ENCODE data around the gene RFT1. TPM values are rescaled to one million over a fixed set of nuclear protein-coding genes. Genes with fewer than 3 reads are reported as not detected.

RFT1 gene
- total and polyA plus RNA-seq, 2 of the 13 experiments (the other 11 are each of a cell fraction or from before 2014, with no cell fraction given), result 23.2 to 37.0 TPM

DNA sequence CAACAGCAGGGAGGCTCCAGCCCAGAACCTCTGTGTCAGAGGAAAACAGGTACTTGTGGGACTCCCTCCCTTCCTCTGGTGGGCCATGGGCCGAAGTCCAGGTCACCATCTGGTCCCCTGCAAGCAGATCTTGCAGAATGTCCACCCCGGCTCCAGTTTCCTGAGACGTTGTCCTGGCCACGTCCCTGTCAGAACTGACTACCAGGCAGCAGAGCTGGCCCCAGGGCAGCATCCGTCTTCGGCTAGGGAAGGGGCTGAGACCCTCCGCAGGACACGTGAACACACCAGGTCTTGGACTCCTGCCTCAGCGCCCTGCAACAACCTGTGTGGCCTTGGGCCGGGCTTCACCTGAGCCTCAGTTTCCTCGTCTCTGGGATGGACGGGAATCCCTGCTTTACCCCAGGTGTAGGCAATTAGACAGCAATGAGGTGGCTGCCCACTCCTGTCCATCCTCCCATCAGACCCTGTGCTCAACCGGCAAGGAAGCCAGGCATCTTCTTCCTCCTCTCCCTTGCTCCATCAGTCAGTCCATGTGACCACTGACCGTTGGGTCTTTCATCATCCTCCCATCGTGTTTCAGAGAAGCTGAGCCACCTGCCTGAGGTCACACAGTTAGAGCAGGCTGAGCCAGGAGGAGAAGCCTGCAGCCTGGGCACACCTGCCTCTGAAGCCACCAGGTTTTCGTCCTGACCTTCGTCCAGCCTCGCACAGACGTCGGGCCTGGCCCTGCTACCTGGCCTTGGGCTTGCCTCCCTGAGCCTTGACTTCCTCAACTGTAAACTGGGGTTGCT is 21.8 kb upstream of the RFT1 start (continued):
- no peak for TF ChIP-seq ATF7-NPFF (CRISPR knock-in tag; IDR thresholded peaks at IDR 0.05; ENCODE audit: low read depth)
- no peak for TF ChIP-seq ZNF446 (CRISPR knock-in tag; IDR thresholded peaks at IDR 0.05)
- no peak for TF ChIP-seq ZNF17 (CRISPR knock-in tag; IDR thresholded peaks at IDR 0.05)
- TF ChIP-seq YEATS2 (CRISPR knock-in tag; IDR thresholded peaks at IDR 0.05; ENCODE audit: borderline replicate concordance), result no peak
- no peak for TF ChIP-seq NFE2L1 (CRISPR knock-in tag; IDR thresholded peaks at IDR 0.05; ENCODE audit: borderline replicate concordance)
- TF ChIP-seq, protein P1, sequence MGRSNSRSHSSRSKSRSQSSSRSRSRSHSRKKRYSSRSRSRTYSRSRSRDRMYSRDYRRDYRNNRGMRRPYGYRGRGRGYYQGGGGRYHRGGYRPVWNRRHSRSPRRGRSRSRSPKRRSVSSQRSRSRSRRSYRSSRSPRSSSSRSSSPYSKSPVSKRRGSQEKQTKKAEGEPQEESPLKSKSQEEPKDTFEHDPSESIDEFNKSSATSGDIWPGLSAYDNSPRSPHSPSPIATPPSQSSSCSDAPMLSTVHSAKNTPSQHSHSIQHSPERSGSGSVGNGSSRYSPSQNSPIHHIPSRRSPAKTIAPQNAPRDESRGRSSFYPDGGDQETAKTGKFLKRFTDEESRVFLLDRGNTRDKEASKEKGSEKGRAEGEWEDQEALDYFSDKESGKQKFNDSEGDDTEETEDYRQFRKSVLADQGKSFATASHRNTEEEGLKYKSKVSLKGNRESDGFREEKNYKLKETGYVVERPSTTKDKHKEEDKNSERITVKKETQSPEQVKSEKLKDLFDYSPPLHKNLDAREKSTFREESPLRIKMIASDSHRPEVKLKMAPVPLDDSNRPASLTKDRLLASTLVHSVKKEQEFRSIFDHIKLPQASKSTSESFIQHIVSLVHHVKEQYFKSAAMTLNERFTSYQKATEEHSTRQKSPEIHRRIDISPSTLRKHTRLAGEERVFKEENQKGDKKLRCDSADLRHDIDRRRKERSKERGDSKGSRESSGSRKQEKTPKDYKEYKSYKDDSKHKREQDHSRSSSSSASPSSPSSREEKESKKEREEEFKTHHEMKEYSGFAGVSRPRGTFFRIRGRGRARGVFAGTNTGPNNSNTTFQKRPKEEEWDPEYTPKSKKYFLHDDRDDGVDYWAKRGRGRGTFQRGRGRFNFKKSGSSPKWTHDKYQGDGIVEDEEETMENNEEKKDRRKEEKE (IDR thresholded peaks at IDR 0.05), result no peak
- no peak for TF ChIP-seq ATRX (CRISPR knock-in tag; IDR thresholded peaks at IDR 0.05; ENCODE audit: borderline replicate concordance)
- no peak for TF ChIP-seq HMG20B (CRISPR knock-in tag; conservative IDR thresholded peaks at IDR 0.05)
- TF ChIP-seq NCOA2 (CRISPR knock-in tag; IDR thresholded peaks at IDR 0.05), result no peak
- TF ChIP-seq NRL (CRISPR knock-in tag; IDR thresholded peaks at IDR 0.05; ENCODE audit: borderline replicate concordance), result 0 out of 2 replicates have a peak, but pooled peaks have one; percentile 37
- no peak for TF ChIP-seq MED1 (CRISPR knock-in tag; IDR thresholded peaks at IDR 0.05)
- no peak for TF ChIP-seq ZNF30 (CRISPR knock-in tag; IDR thresholded peaks at IDR 0.05)
- TF ChIP-seq, protein P2, sequence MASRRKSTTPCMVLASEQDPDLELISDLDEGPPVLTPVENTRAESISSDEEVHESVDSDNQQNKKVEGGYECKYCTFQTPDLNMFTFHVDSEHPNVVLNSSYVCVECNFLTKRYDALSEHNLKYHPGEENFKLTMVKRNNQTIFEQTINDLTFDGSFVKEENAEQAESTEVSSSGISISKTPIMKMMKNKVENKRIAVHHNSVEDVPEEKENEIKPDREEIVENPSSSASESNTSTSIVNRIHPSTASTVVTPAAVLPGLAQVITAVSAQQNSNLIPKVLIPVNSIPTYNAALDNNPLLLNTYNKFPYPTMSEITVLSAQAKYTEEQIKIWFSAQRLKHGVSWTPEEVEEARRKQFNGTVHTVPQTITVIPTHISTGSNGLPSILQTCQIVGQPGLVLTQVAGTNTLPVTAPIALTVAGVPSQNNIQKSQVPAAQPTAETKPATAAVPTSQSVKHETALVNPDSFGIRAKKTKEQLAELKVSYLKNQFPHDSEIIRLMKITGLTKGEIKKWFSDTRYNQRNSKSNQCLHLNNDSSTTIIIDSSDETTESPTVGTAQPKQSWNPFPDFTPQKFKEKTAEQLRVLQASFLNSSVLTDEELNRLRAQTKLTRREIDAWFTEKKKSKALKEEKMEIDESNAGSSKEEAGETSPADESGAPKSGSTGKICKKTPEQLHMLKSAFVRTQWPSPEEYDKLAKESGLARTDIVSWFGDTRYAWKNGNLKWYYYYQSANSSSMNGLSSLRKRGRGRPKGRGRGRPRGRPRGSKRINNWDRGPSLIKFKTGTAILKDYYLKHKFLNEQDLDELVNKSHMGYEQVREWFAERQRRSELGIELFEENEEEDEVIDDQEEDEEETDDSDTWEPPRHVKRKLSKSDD (CRISPR knock-in tag; IDR thresholded peaks at IDR 0.05; ENCODE audit: low read depth), result no peak
- no peak for TF ChIP-seq TCF7 (IDR thresholded peaks at IDR 0.05; ENCODE audit: low read depth)
- TF ChIP-seq KDM3A (CRISPR knock-in tag; IDR thresholded peaks at IDR 0.05; ENCODE audit: low read depth), result no peak
- peak; percentile 52 for TF ChIP-seq ZNF629 (CRISPR knock-in tag; conservative IDR thresholded peaks at IDR 0.05)
- TF ChIP-seq ZNF768 (CRISPR knock-in tag; IDR thresholded peaks at IDR 0.05), result peak; percentile 99
- TF ChIP-seq ZFP41 (CRISPR knock-in tag; IDR thresholded peaks at IDR 0.05; ENCODE audit: borderline replicate concordance), result no peak
- TF ChIP-seq IRF2 (CRISPR knock-in tag; IDR thresholded peaks at IDR 0.05), result no peak
- no peak for TF ChIP-seq SP4 (CRISPR knock-in tag; IDR thresholded peaks at IDR 0.05)
- TF ChIP-seq ZNF564 (CRISPR knock-in tag; IDR thresholded peaks at IDR 0.05), result no peak
- no peak for TF ChIP-seq ATF4 (CRISPR knock-in tag; IDR thresholded peaks at IDR 0.05)
